Kidney (tissue), 14 donors: ENCODE measurements around the gene ST8SIA1. TPM values are rescaled to one million over a fixed set of nuclear protein-coding genes. Genes with fewer than 3 reads are reported as not detected.

Experiments used
- DNase-seq, 5 donors: peaks; one replicate each; pipeline ENCODE4 v3.0.0-alpha.2; 2013 to 2020
- FAIRE-seq: peaks from 2 replicates; lab custom pipeline; 2012; peaks lifted over from hg19 to GRCh38; lab: Jason Lieb, UNC
- H3K27ac ChIP-seq, 2 donors: one replicate each; pipeline ENCODE4 v1.7.0; 2013; ENCODE audit warnings: low read depth in 2 of 2, low read length in 2 of 2, inconsistent platforms in 1 of 2
- H3K27me3 ChIP-seq: one replicate; pipeline ENCODE4 v1.7.1; 2013; ENCODE audit warnings: low read length, inconsistent platforms; ENCODE audit not compliant: control insufficient read depth, insufficient read depth
- H3K36me3 ChIP-seq, 3 donors: one replicate each; pipeline versions ENCODE4 v1.7.0 to v1.7.1; 2013; ENCODE audit warnings: low read length in 3 of 3, control low read depth in 1 of 3, inconsistent platforms in 1 of 3; ENCODE audit not compliant: insufficient read depth in 3 of 3, control insufficient read depth in 2 of 3
- H3K4me1 ChIP-seq, 3 donors: one replicate each; pipeline versions ENCODE4 v1.7.0 to v1.7.1; 2013; ENCODE audit warnings: low read length in 3 of 3, inconsistent platforms in 1 of 3, low read depth in 1 of 3; ENCODE audit not compliant: control insufficient read depth in 2 of 3, insufficient read depth in 2 of 3
- H3K4me3 ChIP-seq, 3 donors: one replicate each; pipeline versions ENCODE4 v1.7.0 to v1.8.1; 2013; ENCODE audit warnings: low read length in 3 of 3, control low read depth in 1 of 3, inconsistent platforms in 1 of 3
- H3K9ac ChIP-seq, 3 donors: one replicate each; pipeline versions ENCODE4 v1.7.0 to v1.7.1; 2013; ENCODE audit warnings: low read length in 3 of 3, control low read depth in 1 of 3, inconsistent platforms in 1 of 3
- H3K9me3 ChIP-seq, 3 donors: one replicate each; pipeline versions ENCODE4 v1.7.0 to v1.7.1; 2013; ENCODE audit warnings: low read length in 3 of 3, control low read depth in 1 of 3, inconsistent platforms in 1 of 3; ENCODE audit not compliant: control insufficient read depth in 2 of 3, insufficient read depth in 1 of 3
- intact Hi-C: fragments of 100-400 bp; cut with DNase I; formaldehyde crosslinking; loops from one replicate; pipeline ENCODE4 v1.11.1; 2022
- polyA plus RNA-seq: library from polyadenylated mRNA; stranded (reverse); fragments of 350-450 nt; fragmentation: Illumina TruSeq; extraction: RNeasy Lipid Tissue Mini Kit (QIAGEN cat#74804); gene quantifications from one replicate; pipeline ENCODE4 v1.2.3, GENCODE V29; 2014; ENCODE audit warnings: low read depth, low replicate concordance; ENCODE audit not compliant: insufficient read depth
- total RNA-seq: library from RNA; stranded (reverse); fragmentation: NEBNext Ultra II Directional; extraction: Animal tissue kit (Norgen Biotek cat#: 25700); gene quantifications from one replicate; pipeline ENCODE4 v1.2.1, GENCODE V29; 2021
- TF ChIP-seq, protein P1 (sequence below): IDR thresholded peaks from 3 replicates; pipeline ENCODE4 v1.5.1; 2012; ENCODE audit warnings: mild to moderate bottlenecking, moderate library complexity, borderline replicate concordance; ENCODE audit not compliant: insufficient read depth; ENCODE audit errors: extremely low read depth
- donor health status: control.
- donor health status: control.
- donor health status: control.
- donor health status: control.
- donor health status: control.
- donor health status: DM: yes; HTN: yes; CAD: no.
- donor health status: Normal renal cell carcinoma (clear cell type).

The ST8SIA1 gene
- total and polyA plus RNA-seq, 2 donors from 2014 or later = 2.8 to 4.7 TPM

DNA sequence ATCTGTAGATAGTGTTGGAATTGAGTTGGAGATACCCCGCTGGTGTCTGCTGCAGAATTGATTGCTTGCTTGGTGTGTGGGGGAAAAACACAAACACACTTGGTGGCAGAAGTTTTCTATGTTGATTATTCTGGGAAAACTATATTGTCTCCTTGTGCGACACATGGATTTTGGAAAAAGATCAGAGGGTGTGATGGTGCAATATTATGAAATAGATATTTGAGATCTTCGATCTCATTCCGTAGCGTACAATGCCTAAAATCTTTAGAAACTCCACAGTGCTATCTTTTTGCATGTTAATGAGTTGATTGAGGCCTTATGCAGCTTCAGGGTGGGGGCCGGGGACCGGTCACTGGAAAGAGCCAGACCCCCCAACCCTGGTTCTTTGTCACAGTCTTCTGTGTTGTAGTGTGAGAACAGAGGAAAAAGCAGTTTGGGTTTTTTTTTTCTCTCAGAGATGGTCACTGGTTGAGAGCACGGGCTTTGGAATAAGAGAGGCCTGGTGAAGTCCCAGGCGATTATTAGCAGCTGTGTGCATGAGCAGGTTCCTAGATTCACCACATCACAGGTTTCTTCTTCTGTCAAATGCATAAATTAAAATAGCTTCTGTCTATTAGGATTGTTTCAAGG, 88.2 kb downstream of the ST8SIA1 start:
- Histone ChIP-seq H3K9ac (no peak overlapping the region), H3K36me3 (no peaks in the 10 kb centered on the region), H3K27ac (no peak overlapping the region), H3K27me3 (no peaks in the 10 kb centered on the region), H3K4me3 (no peak overlapping the region), H3K4me1 (no peaks in the 10 kb centered on the region), H3K9me3 (no peaks in the 10 kb centered on the region)
- FAIRE-seq = no peak
- TF ChIP-seq, protein P1, sequence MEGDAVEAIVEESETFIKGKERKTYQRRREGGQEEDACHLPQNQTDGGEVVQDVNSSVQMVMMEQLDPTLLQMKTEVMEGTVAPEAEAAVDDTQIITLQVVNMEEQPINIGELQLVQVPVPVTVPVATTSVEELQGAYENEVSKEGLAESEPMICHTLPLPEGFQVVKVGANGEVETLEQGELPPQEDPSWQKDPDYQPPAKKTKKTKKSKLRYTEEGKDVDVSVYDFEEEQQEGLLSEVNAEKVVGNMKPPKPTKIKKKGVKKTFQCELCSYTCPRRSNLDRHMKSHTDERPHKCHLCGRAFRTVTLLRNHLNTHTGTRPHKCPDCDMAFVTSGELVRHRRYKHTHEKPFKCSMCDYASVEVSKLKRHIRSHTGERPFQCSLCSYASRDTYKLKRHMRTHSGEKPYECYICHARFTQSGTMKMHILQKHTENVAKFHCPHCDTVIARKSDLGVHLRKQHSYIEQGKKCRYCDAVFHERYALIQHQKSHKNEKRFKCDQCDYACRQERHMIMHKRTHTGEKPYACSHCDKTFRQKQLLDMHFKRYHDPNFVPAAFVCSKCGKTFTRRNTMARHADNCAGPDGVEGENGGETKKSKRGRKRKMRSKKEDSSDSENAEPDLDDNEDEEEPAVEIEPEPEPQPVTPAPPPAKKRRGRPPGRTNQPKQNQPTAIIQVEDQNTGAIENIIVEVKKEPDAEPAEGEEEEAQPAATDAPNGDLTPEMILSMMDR = no peak
- intact Hi-C loops = no loop called here
- no peak for DNase-seq

DNA sequence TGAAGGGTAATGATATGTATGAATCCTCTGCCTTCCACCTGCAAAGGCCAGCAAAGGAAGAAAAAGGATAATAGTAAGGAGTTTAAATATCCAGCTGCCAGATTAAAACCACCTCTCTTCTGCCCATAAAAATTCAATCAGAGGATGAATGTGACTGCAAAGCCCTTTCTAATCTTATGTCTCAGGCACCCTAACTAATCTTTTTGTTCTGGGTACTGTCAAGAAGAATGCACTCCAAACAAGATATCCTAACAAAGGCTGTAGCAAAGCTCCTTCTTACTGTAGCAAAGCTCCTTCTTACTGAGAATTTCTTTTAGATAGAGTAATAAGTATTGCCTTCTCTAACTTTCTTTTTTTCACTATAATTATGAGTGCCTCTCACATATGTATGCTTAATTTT, 91.8 kb downstream of the ST8SIA1 start:
- Histone ChIP-seq H3K9me3 (no peaks in the 10 kb centered on the region), H3K27ac (no peak overlapping the region), H3K9ac (no peak overlapping the region), H3K27me3 (no peaks in the 10 kb centered on the region), H3K36me3 (no peaks in the 10 kb centered on the region), H3K4me1 (no peaks in the 10 kb centered on the region), H3K4me3 (no peak overlapping the region)
- DNase-seq (no peak), FAIRE-seq (no peak)
- intact Hi-C loops = no loop called here
- TF ChIP-seq, protein P1 = no peak

DNA sequence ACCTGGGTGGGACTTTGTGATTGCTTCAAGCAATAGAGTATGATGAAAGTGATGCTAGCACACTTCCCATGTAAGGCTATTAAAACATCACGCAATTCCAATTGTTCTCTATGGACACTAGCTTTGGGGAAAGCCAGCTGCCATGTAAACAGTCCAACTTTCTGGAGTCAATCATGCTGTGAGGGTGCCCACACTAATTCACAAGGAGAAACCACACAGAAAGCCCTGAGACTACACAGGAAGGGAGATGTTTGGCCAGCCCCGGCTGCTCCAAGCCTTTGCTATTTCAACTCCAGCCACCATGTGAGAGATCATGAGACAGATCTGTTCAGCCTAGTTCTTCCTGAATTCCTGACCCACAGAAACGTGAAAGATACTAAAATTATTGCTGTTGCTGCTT, 96.3 kb downstream of the ST8SIA1 start:
- intact Hi-C loops = no loop called here
- Histone ChIP-seq H3K9me3 (no peaks in the 10 kb centered on the region), H3K4me3 (no peak overlapping the region), H3K27ac (no peak overlapping the region), H3K36me3 (no peaks in the 10 kb centered on the region), H3K9ac (no peak overlapping the region), H3K27me3 (no peaks in the 10 kb centered on the region), H3K4me1 (no peaks in the 10 kb centered on the region)
- no peak for FAIRE-seq
- no peak for DNase-seq
- TF ChIP-seq, protein P1 = no peak

DNA sequence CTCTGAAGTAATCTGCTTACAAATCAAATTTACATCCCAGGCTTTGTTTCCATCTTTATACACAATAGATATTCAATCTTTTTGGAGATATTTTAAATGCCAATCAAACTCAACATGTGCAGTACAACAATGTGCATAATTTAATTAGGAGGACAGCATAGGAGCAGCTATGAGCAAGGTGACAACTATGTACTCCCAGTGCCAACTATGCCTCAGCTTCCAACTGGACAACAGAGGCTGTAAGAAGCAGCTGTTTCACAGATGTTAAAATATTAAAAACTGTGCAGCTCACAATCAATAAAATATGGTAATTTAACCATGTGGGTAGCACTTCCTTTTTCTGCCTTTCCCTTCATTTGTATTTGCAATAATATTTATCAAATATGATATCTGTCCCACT, 99.9 kb downstream of the ST8SIA1 start:
- H3K27ac ChIP-seq = no peak overlapping the region
- H3K4me3 ChIP-seq = no peak overlapping the region
- TF ChIP-seq, protein P1 = no peak
- DNase-seq (no peak), FAIRE-seq (no peak)
- intact Hi-C loops = no loop called here
- no peaks in the 10 kb centered on the region for H3K27me3 ChIP-seq
- H3K4me1 ChIP-seq = no peaks in the 10 kb centered on the region
- H3K9me3 ChIP-seq = no peaks in the 10 kb centered on the region
- no peak overlapping the region for H3K9ac ChIP-seq
- no peaks in the 10 kb centered on the region for H3K36me3 ChIP-seq
